Measurements from ENCODE around the gene BRD1.
A peak's percentile ranks its signal among the peaks of the same experiment; 100 is the strongest.

The BRD1 gene

DNA sequence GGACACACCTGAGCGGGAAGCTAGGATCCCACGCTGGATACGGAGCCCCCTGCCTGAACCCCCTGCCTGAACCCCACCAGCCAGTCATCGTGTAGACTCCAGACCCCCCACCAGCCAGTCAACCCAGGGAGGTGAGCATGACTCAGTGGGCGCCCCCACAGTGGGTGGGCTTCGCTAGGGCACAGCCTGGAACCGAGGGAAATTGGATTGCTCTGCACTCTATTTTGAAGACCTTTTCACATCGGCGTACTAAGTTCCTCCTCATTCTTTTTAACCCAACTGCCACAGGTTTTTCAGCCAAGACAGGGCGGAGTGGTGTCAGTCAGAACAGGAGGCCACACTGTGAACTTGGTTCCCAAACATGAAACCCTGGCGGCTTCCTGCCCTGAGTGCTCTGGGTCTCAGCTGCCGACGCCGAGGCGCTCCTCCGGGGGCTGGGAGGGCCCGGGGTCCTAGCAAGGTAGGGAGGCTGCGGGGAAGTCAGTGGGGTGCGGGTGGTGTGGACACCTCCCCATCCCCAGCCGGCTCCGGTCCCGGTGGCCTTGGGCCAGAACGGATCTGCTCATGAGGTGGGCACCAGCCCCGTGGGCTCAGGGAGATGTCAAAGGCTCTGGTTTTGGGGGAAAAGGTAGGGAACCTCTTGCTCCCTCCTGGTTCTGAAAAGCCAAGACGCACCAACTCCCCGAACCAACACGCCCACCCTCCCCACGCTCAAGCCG is 57.0 kb downstream of the BRD1 start:
- DNase-seq (ENCODE audit: low read depth, low spot score) = no peak
- TF ChIP-seq, protein P1, sequence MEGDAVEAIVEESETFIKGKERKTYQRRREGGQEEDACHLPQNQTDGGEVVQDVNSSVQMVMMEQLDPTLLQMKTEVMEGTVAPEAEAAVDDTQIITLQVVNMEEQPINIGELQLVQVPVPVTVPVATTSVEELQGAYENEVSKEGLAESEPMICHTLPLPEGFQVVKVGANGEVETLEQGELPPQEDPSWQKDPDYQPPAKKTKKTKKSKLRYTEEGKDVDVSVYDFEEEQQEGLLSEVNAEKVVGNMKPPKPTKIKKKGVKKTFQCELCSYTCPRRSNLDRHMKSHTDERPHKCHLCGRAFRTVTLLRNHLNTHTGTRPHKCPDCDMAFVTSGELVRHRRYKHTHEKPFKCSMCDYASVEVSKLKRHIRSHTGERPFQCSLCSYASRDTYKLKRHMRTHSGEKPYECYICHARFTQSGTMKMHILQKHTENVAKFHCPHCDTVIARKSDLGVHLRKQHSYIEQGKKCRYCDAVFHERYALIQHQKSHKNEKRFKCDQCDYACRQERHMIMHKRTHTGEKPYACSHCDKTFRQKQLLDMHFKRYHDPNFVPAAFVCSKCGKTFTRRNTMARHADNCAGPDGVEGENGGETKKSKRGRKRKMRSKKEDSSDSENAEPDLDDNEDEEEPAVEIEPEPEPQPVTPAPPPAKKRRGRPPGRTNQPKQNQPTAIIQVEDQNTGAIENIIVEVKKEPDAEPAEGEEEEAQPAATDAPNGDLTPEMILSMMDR (IDR thresholded peaks at IDR 0.05; ENCODE audit: insufficient read depth, low read length, missing control alignments) = no peak
- ChIA-PET CTCF (no interaction called here), POLR2A (no interaction called here)
- no peak overlapping the region for H3K4me3 ChIP-seq (ENCODE audit: low read depth, low read length)

DNA sequence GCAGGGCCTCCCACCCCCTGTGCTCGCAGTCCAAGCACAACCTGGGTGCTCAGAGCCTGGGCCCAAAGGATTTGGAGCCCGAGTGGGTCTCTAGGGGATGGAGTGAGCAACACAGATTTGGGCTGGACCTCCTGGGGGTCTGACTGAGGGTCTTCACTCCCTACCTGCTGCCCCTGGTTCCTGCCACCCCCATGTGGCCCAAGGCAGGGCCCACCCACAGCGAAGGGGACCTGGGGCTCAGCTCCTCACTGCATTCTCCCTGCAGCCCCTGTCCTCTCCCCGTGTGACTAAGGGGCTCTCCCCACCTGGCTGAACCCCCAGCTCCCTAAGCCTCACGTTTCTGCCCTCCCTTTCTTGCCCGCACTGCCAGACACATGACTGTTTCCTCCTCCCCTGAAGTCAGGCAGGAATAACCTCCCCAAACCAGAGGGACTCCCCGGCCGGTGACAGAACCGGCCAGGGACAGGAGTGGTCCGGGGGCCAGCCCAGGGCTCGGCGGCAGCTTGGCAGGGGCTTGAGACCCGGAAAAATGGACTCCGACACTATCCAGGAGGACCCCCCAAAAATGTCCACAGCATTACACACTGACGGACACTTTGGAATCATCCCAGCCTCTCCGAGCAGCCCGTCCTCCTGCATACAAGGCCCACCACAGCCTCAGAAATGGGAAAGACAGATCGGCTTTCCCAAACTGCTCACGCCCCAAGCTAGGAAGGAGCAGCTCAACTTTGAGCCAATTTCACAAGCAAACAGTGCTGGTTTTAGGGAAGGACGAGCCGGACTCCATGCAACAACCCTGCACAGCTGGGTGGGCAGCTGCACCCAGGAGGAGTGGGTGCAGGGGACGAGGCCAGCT is 57.8 kb downstream of the BRD1 start:
- ChIA-PET POLR2A (no interaction called here), CTCF (no interaction called here)
- no peak for DNase-seq (ENCODE audit: low read depth, low spot score)
- H3K4me3 ChIP-seq (ENCODE audit: low read depth, low read length) = no peak overlapping the region
- TF ChIP-seq, protein P1 (IDR thresholded peaks at IDR 0.05; ENCODE audit: insufficient read depth, low read length, missing control alignments) = no peak

GRCh38 chr22:49768951-49769690 is 58.6 kb downstream of the BRD1 start:
- CTCF ChIA-PET = interaction anchor here (2.4 to 2.5 kb wide), 2 partner anchors 162 to 262 kb away, joined by 8 to 15 read pairs; no protein-coding TSS in a partner anchor
- no peak overlapping the region for H3K4me3 ChIP-seq (ENCODE audit: low read depth, low read length)
- DNase-seq (ENCODE audit: low read depth, low spot score) = no peak
- POLR2A ChIA-PET = no interaction called here
- TF ChIP-seq, protein P1 (IDR thresholded peaks at IDR 0.05; ENCODE audit: insufficient read depth, low read length, missing control alignments) = no peak

DNA sequence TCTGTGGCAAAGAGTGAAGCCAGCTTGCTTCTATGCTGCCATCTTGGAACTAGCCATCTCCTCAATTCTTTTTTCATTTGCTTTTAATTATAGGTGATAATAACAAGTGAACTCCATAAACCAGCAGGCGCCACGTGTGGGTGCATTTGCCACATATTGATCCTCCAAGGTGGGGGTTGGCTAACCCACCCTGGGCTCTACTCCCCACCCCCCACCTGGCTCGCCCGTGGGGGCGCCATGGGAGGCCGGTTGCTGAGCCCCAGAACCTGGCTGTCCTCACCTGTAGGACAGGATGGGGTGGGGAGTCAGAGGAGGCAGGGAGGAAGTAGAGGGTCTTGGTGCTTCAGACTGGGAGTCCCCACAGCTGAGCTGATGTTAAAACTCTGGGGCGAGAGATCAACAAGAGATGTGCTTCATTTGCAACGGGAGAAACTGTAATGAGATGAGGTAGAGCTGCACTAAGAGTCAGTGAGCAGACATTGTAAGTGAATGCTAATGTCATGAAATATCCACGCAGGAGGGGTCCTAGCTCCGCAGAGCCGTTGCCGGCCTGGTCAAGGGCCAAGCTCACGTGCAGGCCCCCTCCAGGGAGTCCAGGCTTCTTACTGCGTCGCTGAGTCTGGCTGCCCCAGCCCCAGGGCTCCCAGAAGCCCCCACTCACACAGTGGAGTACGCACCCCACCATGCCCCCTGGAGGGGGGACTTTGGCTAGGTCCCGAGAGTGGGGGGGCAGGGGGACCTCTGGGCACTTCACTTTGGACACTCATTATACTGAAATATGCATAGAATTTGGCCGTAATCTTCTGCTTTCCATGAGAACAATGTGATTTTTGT is 59.4 kb downstream of the BRD1 start:
- ChIA-PET POLR2A (no interaction called here), CTCF (interaction anchor here (0.9 to 2.5 kb wide), 10 partner anchors 8 to 469 kb away, joined by 3 to 15 read pairs (median 4); no protein-coding TSS in a partner anchor)
- TF ChIP-seq, protein P1 (IDR thresholded peaks at IDR 0.05; ENCODE audit: insufficient read depth, low read length, missing control alignments) = no peak
- DNase-seq (ENCODE audit: low read depth, low spot score) = no peak
- no peak overlapping the region for H3K4me3 ChIP-seq (ENCODE audit: low read depth, low read length)

- TF ChIP-seq, protein P1 (IDR thresholded peaks at IDR 0.05; ENCODE audit: insufficient read depth, low read length, missing control alignments) = peak; percentile 55
- H3K4me3 ChIP-seq (ENCODE audit: low read depth, low read length) = no peak overlapping the region
- DNase-seq (ENCODE audit: low read depth, low spot score) = no peak
- ChIA-PET POLR2A (no interaction called here), CTCF (interaction anchor here (0.9 to 2.5 kb wide), 11 partner anchors 9 to 1181 kb away, joined by 3 to 15 read pairs (median 4); no protein-coding TSS in a partner anchor)
Measured at GRCh38 chr22:49767355-49768062, 60.2 kb downstream of the BRD1 start.
